ENCODE results near the gene C3orf52.

The C3orf52 gene

DNA sequence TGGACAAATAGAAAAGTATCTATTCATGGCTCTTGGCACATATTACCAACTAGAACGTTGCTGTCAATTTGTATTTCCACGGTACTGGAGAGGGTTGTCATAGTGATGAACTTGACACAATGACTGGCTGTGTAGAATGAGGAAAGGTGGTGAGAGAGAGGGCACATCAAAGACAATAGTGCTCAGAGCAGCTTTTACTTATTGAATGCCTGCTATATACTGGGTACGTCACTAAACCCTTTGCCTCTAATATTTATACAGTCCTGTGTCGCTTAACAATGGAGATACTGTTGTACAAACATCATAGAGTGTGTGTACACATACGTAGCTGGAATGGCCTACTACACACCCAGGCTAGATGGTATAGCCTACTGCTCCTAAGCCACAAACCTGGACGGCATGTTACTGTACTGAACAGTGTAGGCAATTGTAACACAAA, 43.3 kb upstream of the C3orf52 start:
- no peaks in the 10 kb centered on the region for H3K27me3 ChIP-seq (ENCODE audit: insufficient read depth, poor library complexity, severe bottlenecking)
- DNase-seq (ENCODE audit: low read depth in 1 of 2, low spot score in 1 of 2), result no peak
- H3K4me3 ChIP-seq (replicated peaks; ENCODE audit: insufficient read depth, low read length), result no peak overlapping the region
- no peak for TF ChIP-seq REST (IDR thresholded peaks at IDR 0.05; ENCODE audit: insufficient replicate concordance, low read depth)
- no peak overlapping the region for H3K27ac ChIP-seq (replicated peaks)

DNA sequence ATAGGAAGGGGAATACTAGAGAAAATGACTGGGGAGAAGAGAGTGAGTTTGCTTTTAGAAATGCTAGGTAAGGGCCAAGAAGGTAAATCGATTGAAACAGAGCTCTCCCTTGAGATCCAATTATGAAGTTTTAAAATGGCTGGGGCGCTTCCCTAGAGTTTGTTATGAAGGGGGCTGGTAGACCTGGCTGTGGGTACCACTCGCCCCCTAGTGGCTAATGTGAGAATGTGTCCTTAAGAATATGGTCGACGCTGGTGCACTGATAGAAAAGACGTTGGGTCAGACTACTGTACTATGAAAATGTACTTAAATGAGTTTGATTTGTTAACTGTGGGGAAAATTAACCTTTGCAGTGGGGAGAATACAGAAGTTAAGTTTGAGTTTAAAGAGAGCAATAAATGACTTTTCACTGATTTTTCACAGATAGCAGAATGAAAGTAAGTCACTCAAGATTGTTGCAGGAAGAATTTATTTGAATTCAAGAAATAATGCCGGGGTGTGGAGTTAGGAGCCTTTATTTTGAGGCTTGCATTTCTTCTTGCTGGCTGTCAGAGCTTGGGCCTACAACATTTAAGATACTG, 42.5 kb upstream of the C3orf52 start:
- TF ChIP-seq CTCF (IDR thresholded peaks at IDR 0.05; ENCODE audit: insufficient read depth, low read length) (peak; percentile 62), REST (IDR thresholded peaks at IDR 0.05; ENCODE audit: insufficient replicate concordance, low read depth) (no peak)
- peak; percentile 17 to 57 for DNase-seq (ENCODE audit: low read depth in 1 of 2, low spot score in 1 of 2)
- H3K27ac ChIP-seq (replicated peaks), result no peak overlapping the region
- H3K27me3 ChIP-seq (ENCODE audit: insufficient read depth, poor library complexity, severe bottlenecking), result no peaks in the 10 kb centered on the region
- no peak overlapping the region for H3K4me3 ChIP-seq (replicated peaks; ENCODE audit: insufficient read depth, low read length)

DNA sequence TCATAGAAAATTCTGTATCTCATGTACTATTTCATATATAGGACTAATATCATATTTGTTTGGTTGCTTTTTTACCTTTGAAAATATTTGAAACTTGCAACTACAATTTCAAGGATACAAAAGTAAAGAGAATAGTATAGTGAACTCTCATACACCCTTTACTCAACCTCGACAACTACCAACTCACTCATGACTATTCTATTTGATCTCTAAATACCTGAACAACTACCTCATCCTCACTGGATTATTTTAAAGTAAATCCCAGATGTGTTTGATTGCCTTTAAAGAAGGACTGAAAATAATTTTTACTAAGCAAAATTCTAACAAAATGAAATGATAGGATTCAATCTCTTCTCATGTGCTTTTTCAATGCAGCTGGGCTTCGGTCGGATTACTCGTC, 39.6 kb upstream of the C3orf52 start:
- TF ChIP-seq SPI1 (IDR thresholded peaks at IDR 0.05; ENCODE audit: borderline replicate concordance, low read depth), result no peak
- TF ChIP-seq POLR2AphosphoS5 (IDR thresholded peaks at IDR 0.05; ENCODE audit: low read depth), result no peak
- no peak for TF ChIP-seq CTCF (IDR thresholded peaks at IDR 0.05; ENCODE audit: insufficient read depth, low read length)
- TF ChIP-seq REST (IDR thresholded peaks at IDR 0.05; ENCODE audit: insufficient replicate concordance, low read depth), result no peak
- no peak for TF ChIP-seq GABPA (IDR thresholded peaks at IDR 0.05; ENCODE audit: low read depth)
- Histone ChIP-seq H3K27me3 (ENCODE audit: insufficient read depth, poor library complexity, severe bottlenecking) (no peaks in the 10 kb centered on the region), H3K27ac (replicated peaks) (no peak overlapping the region), H3K4me3 (replicated peaks; ENCODE audit: insufficient read depth, low read length) (no peak overlapping the region)
- no peak for DNase-seq (ENCODE audit: low read depth in 1 of 2, low spot score in 1 of 2)

- Histone ChIP-seq H3K4me3 (replicated peaks; ENCODE audit: insufficient read depth, low read length) (no peak overlapping the region), H3K27me3 (ENCODE audit: insufficient read depth, poor library complexity, severe bottlenecking) (no peaks in the 10 kb centered on the region), H3K27ac (replicated peaks) (no peak overlapping the region)
- DNase-seq (ENCODE audit: low read depth in 1 of 2, low spot score in 1 of 2), result no peak
- TF ChIP-seq POLR2AphosphoS5 (IDR thresholded peaks at IDR 0.05; ENCODE audit: low read depth) (no peak), GABPA (IDR thresholded peaks at IDR 0.05; ENCODE audit: low read depth) (no peak), SPI1 (IDR thresholded peaks at IDR 0.05; ENCODE audit: borderline replicate concordance, low read depth) (no peak), REST (IDR thresholded peaks at IDR 0.05; ENCODE audit: insufficient replicate concordance, low read depth) (no peak), CTCF (IDR thresholded peaks at IDR 0.05; ENCODE audit: insufficient read depth, low read length) (no peak)
These were observed 38.9 kb upstream of the C3orf52 start for GRCh38 chr3:112047264-112047663.
